ENCODE data around the gene LRRC74B.

The LRRC74B gene

DNA sequence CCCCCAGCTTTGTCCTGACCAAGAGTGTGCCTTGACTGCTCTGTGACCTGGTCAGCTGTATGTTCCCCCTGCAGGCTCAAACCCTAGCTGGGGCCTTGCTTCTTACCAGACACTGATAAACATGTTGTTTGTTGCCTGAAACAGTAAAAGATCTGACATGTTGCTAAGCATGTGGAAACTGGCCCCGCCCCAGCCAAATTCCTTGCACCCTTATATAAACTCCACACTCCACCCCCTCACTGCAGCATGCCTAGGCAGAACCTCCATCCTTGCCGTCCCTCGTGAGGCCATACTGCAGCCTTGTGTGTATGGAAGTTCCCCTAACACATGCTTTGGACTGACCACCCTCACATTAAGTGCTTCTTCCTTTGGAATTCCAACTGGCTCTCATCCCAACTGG, 27.3 kb downstream of the LRRC74B start:
- H3K27ac Mint-ChIP-seq, result no peak overlapping the region
- H3K4me1 Mint-ChIP-seq, result peaks cover 14% of the 10 kb centered on the region
- H3K27me3 Mint-ChIP-seq (ENCODE audit: low read depth, poor library complexity), result peaks cover 12% of the 10 kb centered on the region
- peaks cover 9% of the 10 kb centered on the region for H3K9me3 Mint-ChIP-seq
- TF ChIP-seq, protein P1, sequence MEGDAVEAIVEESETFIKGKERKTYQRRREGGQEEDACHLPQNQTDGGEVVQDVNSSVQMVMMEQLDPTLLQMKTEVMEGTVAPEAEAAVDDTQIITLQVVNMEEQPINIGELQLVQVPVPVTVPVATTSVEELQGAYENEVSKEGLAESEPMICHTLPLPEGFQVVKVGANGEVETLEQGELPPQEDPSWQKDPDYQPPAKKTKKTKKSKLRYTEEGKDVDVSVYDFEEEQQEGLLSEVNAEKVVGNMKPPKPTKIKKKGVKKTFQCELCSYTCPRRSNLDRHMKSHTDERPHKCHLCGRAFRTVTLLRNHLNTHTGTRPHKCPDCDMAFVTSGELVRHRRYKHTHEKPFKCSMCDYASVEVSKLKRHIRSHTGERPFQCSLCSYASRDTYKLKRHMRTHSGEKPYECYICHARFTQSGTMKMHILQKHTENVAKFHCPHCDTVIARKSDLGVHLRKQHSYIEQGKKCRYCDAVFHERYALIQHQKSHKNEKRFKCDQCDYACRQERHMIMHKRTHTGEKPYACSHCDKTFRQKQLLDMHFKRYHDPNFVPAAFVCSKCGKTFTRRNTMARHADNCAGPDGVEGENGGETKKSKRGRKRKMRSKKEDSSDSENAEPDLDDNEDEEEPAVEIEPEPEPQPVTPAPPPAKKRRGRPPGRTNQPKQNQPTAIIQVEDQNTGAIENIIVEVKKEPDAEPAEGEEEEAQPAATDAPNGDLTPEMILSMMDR (IDR thresholded peaks at IDR 0.05), result no peak
- DNase-seq, result no peak
- no peak overlapping the region for H3K4me3 Mint-ChIP-seq
- no peaks in the 10 kb centered on the region for H3K36me3 Mint-ChIP-seq (ENCODE audit: low read depth)

- H3K4me3 Mint-ChIP-seq, result no peak overlapping the region
- TF ChIP-seq, protein P1 (IDR thresholded peaks at IDR 0.05), result no peak
- H3K36me3 Mint-ChIP-seq (ENCODE audit: low read depth), result no peaks in the 10 kb centered on the region
- H3K27ac Mint-ChIP-seq, result no peak overlapping the region
- peaks cover 9% of the 10 kb centered on the region for H3K9me3 Mint-ChIP-seq
- peaks cover 12% of the 10 kb centered on the region for H3K27me3 Mint-ChIP-seq (ENCODE audit: low read depth, poor library complexity)
- H3K4me1 Mint-ChIP-seq, result peaks cover 9% of the 10 kb centered on the region
- no peak for DNase-seq
Measured at GRCh38 chr22:21073482-21073881, 27.7 kb downstream of the LRRC74B start.

DNA sequence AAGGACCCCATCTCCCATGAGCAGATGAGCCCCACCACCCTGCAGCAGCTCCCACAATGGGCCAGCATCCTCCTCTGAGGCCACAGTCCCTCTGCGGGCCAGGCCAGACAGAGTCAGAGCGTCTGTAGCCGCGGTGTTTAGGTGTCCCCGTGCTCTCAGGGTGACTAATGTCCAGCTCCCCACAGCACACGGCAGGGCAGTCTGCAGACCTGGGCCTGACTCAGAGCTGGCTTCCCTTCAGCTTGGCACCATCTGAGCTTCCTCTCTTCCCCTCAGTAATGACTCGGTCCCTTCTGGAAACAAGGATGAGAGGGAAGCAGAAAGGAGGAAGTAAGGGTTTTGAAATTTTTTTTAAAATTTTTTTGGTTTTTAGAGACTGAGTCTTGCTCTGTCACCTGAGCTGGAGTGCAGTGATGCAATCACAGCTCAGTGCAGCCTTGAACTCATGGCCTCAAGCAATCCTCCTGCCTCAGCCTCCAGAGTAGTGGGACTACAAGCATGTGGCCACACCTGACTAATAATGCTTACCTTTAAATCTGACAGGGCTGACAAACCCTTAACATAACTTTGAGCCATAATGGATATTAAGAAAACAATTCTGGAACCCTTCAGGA, 28.5 kb downstream of the LRRC74B start:
- Mint-ChIP-seq H3K36me3 (ENCODE audit: low read depth) (no peaks in the 10 kb centered on the region), H3K9me3 (peaks cover 9% of the 10 kb centered on the region), H3K27ac (no peak overlapping the region), H3K4me3 (no peak overlapping the region), H3K4me1 (peaks cover 6% of the 10 kb centered on the region), H3K27me3 (ENCODE audit: low read depth, poor library complexity) (peaks cover 12% of the 10 kb centered on the region)
- DNase-seq, result no peak
- TF ChIP-seq, protein P1 (IDR thresholded peaks at IDR 0.05), result no peak

GRCh38 chr22:21075516-21076138, 29.9 kb downstream of the LRRC74B start:
- no peak overlapping the region for H3K4me3 Mint-ChIP-seq
- H3K36me3 Mint-ChIP-seq (ENCODE audit: low read depth), result no peaks in the 10 kb centered on the region
- TF ChIP-seq, protein P1 (IDR thresholded peaks at IDR 0.05), result no peak
- DNase-seq, result no peak
- peaks cover 9% of the 10 kb centered on the region for H3K9me3 Mint-ChIP-seq
- peaks cover 12% of the 10 kb centered on the region for H3K27me3 Mint-ChIP-seq (ENCODE audit: low read depth, poor library complexity)
- no peak overlapping the region for H3K27ac Mint-ChIP-seq
- peaks cover 4% of the 10 kb centered on the region for H3K4me1 Mint-ChIP-seq

GRCh38 chr22:21076912-21077625, 31.3 kb downstream of the LRRC74B start:
- Mint-ChIP-seq H3K9me3 (peaks cover 9% of the 10 kb centered on the region), H3K27ac (no peak overlapping the region), H3K4me1 (peaks cover 4% of the 10 kb centered on the region), H3K27me3 (ENCODE audit: low read depth, poor library complexity) (peaks cover 5% of the 10 kb centered on the region), H3K36me3 (ENCODE audit: low read depth) (no peaks in the 10 kb centered on the region), H3K4me3 (no peak overlapping the region)
- no peak for DNase-seq
- TF ChIP-seq, protein P1 (IDR thresholded peaks at IDR 0.05), result no peak

All from nephron progenitor cell (in vitro differentiated cells).